ENCODE measurements around the gene BMPR2. TPM values are rescaled to one million over a fixed set of nuclear protein-coding genes. Genes with fewer than 3 reads are reported as not detected.

Gene BMPR2
- total RNA-seq, 4 donors from 2014 or later: 56.1 to 112 (median 66.6) TPM

- no peak for TF ChIP-seq CTCF (IDR thresholded peaks at IDR 0.05; ENCODE audit: low read depth)
These were observed 31.9 kb upstream of the BMPR2 start for GRCh38 chr2:202344178-202344577.

DNA sequence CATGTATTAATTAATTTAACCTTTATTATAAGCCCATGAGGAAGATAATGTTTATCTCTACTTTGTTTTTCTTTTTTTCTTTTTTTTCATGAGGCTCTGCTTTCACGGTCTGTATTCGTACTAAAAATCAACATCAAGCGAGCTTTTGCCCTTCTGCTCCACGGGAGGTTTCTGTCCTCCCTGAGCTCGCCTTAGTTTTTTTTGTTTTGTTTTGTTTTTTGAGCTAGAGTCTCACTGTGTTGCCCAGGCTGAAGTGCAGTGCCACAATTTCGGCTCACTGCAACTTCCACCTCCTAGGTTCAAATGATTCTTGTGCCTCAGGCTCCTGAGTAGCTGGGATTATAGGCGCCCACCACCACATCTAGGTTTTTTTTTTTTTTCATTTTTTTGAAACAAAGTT is 29.9 kb upstream of the BMPR2 start:
- no peak for TF ChIP-seq CTCF (IDR thresholded peaks at IDR 0.05; ENCODE audit: low read depth)

DNA sequence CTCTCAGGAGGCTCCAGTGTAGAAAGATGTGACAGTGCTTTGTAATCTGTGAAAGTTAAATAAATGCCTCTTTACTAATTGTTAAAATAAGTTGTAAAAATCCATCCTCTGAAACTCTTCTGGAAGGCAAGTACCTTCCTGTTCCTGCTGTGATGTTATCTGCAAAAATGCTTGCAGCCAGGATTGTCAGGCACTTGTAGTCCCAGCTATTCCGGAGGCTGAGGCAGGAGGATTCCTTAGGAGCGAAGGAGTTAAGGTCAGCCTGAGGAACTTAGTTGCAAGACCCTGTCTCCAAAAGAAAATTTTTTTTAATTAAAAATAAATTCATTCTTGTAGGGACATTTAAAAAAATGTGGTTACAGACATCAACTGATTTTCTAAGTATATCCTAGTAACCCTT is 22.7 kb upstream of the BMPR2 start:
- no peak for TF ChIP-seq CTCF (IDR thresholded peaks at IDR 0.05; ENCODE audit: low read depth)

DNA sequence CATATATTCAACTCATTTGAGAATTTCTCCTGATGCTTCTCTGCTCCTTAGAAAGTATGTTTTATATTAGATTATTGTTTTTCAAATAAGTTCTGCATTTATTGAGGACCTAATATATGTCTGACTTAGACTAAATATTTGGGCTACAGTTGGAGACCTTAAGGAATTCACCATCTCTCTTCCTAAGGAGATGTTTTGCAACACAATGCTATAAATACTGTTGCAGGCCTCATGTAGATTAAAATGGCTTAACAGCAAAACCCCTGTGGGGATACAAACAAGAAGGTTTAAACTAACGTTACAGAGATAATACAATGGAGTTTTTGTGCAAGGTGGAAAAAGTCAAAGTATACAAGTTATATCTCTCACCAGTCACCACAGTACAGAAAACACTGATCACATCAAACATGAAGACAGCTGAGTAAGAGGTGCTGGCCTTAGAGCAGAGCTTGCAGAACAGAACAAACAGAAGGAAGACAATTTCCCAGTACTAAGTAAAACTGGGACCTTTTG is 20.1 kb upstream of the BMPR2 start:
- no peak for TF ChIP-seq CTCF (IDR thresholded peaks at IDR 0.05; ENCODE audit: low read depth)

DNA sequence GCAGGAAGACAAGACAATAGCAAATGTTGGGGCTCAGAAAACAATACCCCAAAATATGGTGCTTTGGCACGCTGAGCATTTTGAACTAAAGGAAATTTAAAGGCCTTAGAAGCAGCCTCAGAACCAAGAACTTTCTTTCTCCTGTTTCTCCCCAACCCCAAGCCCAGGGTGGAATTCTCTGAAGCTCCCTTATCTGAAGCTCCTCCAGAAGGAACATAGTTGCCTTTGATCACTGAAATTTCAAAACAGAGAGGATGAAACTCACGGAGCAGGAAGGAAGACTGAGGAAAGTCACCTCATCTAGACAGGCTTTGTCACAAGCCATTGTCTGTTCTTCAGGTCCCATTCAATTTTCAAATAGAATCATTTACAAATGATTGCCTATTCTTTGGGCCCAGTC is 15.5 kb upstream of the BMPR2 start:
- TF ChIP-seq CTCF (IDR thresholded peaks at IDR 0.05; ENCODE audit: low read depth): no peak

- TF ChIP-seq CTCF (IDR thresholded peaks at IDR 0.05; ENCODE audit: low read depth): no peak
These were observed 15.0 kb upstream of the BMPR2 start for GRCh38 chr2:202361108-202361507.

DNA sequence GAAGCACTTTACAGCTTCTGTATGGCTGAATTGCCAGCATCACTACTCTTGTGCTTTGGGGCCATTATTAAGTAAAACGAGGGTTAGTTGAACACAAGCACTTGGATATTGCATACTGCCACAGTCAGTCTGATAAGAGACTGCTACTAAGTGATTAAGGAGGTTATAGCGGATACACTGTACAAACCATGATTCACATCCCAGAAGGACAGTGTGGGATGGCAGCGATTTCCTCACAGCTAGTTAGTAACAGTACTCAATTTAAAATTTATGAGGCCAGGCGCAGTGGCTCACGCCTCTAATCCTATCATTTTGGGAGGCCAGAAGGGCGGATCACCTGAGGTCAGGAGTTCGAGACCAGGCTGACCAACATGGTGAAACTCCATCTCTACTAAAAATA is 2.6 kb upstream of the BMPR2 start:
- no peak for TF ChIP-seq CTCF (IDR thresholded peaks at IDR 0.05; ENCODE audit: low read depth)

Measured in subcutaneous adipose tissue (tissue), 4 donors.